WERI-Rb-1 (cell line): ENCODE data around the gene FGF21.
"Not testable (repeated sequence)": the region's sequence is repeated elsewhere in the genome, so short reads cannot be mapped to it uniquely, and the experiment has no call there.

Source experiments
- DNase-seq: peaks from one replicate; pipeline ENCODE4 v3.0.0-alpha.2; 2020
- H3K27ac ChIP-seq: fragments of 250-450 bp; sonication (Bioruptor Pico); 2 replicates; pipeline ENCODE4 v1.5.1; 2020; ENCODE audit warnings: mild to moderate bottlenecking, moderate library complexity
- H3K27me3 ChIP-seq: fragments of 250-450 bp; sonication (Bioruptor Pico); 2 replicates; pipeline ENCODE4 v1.5.1; 2021; ENCODE audit warnings: mild to moderate bottlenecking, low read depth, moderate library complexity; ENCODE audit not compliant: insufficient read depth, severe bottlenecking
- H3K36me3 ChIP-seq: fragments of 250-450 bp; sonication (Bioruptor Pico); 2 replicates; pipeline ENCODE4 v1.5.1; 2020; ENCODE audit warnings: mild to moderate bottlenecking, moderate library complexity
- H3K4me3 ChIP-seq: 2 replicates; pipeline ENCODE4 v1.5.1; 2011; ENCODE audit warnings: low read depth, mild to moderate bottlenecking, control low read depth, low read length
- H3K9me3 ChIP-seq: fragments of 250-450 bp; sonication (Bioruptor Pico); 2 replicates; pipeline ENCODE4 v1.5.1; 2021; ENCODE audit warnings: mild to moderate bottlenecking, moderate library complexity; ENCODE audit not compliant: severe bottlenecking
- TF ChIP-seq, protein P1 (sequence below): IDR thresholded peaks from 2 replicates; pipeline ENCODE4 v1.5.1; 2011; ENCODE audit warnings: low read depth, mild to moderate bottlenecking, control low read depth, inconsistent platforms, low read length

The FGF21 gene

DNA sequence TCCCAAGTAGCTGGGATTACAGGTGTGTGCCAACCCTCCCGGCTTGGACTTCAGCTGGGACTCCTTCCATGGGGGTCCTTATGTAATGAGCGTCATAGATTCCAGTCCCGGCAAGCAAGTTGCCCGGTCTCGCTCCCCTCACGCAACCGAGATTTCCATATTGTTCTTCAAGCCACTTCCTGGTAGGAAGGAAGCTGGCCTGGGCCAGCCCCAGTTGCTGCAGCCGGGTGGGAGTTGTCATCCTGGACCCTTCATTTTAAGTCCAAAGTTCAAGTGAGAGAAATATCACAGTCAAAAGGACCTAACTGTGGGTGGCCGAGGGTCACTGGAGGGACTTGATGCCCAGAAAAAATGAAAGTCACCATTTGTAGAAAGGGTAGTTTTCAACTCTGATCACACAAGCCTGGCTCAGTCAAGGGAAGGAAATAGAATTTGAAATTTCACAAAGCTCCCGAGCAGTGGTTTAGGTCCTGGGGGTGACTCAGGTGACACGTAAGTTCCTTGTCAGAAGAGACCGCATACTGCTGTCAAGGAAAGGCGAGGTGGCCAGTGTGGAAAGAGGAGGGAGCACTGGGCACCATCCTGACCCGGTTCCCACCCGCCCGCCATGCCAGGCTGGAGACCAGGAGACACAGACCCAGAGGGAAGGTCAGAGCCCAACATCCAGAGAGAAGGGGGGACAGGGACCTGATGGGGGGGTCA, 5.3 kb downstream of the FGF21 start:
- no peaks in the 10 kb centered on the region for H3K9me3 ChIP-seq
- H3K27ac ChIP-seq = no peak overlapping the region
- H3K36me3 ChIP-seq = no peaks in the 10 kb centered on the region
- TF ChIP-seq, protein P1, sequence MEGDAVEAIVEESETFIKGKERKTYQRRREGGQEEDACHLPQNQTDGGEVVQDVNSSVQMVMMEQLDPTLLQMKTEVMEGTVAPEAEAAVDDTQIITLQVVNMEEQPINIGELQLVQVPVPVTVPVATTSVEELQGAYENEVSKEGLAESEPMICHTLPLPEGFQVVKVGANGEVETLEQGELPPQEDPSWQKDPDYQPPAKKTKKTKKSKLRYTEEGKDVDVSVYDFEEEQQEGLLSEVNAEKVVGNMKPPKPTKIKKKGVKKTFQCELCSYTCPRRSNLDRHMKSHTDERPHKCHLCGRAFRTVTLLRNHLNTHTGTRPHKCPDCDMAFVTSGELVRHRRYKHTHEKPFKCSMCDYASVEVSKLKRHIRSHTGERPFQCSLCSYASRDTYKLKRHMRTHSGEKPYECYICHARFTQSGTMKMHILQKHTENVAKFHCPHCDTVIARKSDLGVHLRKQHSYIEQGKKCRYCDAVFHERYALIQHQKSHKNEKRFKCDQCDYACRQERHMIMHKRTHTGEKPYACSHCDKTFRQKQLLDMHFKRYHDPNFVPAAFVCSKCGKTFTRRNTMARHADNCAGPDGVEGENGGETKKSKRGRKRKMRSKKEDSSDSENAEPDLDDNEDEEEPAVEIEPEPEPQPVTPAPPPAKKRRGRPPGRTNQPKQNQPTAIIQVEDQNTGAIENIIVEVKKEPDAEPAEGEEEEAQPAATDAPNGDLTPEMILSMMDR = no peak
- H3K4me3 ChIP-seq = no peak overlapping the region
- no peaks in the 10 kb centered on the region for H3K27me3 ChIP-seq
- no peak for DNase-seq

GRCh38 chr19:48765816-48766215, 10.5 kb downstream of the FGF21 start:
- not testable (repeated sequence) for H3K4me3 ChIP-seq, DNase-seq, H3K9me3 ChIP-seq, H3K27ac ChIP-seq, H3K27me3 ChIP-seq, H3K36me3 ChIP-seq

DNA sequence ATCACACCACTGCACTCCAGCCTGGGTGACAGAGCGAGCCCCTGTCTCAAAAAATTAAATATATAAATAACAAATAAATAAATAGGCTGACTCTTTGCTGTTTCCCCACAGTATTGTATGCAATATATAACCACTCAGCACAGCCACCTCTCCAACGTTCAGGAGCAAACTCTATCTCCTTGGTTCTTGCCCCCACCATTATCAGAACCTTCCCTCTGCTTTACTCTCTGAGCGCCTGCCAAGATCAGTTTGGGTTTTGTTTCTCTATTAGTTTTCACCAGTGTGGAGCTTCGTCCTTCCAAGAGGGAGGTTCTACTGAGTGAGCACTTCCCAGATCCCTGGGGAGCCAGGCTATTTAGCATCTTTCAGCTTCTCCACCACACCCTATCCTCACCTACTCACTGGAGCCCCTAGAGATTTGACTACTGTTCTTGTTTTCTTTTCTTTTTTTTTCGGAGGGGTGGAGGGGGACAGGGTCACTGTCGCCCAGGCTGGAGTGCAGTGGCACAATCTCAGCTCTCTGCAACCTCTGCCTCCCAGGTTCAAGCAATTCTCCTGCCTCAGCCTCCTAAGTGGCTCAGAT, 12.9 kb downstream of the FGF21 start:
- not testable (repeated sequence) for H3K27ac ChIP-seq, H3K27me3 ChIP-seq, DNase-seq, H3K36me3 ChIP-seq, H3K9me3 ChIP-seq, H3K4me3 ChIP-seq

- Histone ChIP-seq H3K9me3 (no peaks in the 10 kb centered on the region), H3K36me3 (no peaks in the 10 kb centered on the region), H3K27me3 (no peaks in the 10 kb centered on the region), H3K4me3 (no peak overlapping the region), H3K27ac (no peak overlapping the region)
- DNase-seq = no peak
- TF ChIP-seq, protein P1 = no peak
Measured at GRCh38 chr19:48768994-48769713, 13.8 kb downstream of the FGF21 start.

GRCh38 chr19:48770266-48770665, 14.9 kb downstream of the FGF21 start:
- H3K27ac ChIP-seq = no peak overlapping the region
- TF ChIP-seq, protein P1 = no peak
- no peak overlapping the region for H3K4me3 ChIP-seq
- H3K27me3 ChIP-seq = no peaks in the 10 kb centered on the region
- DNase-seq = no peak
- no peaks in the 10 kb centered on the region for H3K36me3 ChIP-seq
- no peaks in the 10 kb centered on the region for H3K9me3 ChIP-seq

- Histone ChIP-seq H3K9me3 (no peaks in the 10 kb centered on the region), H3K27ac (no peak overlapping the region), H3K4me3 (no peak overlapping the region), H3K27me3 (no peaks in the 10 kb centered on the region), H3K36me3 (no peaks in the 10 kb centered on the region)
- TF ChIP-seq, protein P1 = no peak
- no peak for DNase-seq
Measured at GRCh38 chr19:48770734-48771472, 15.6 kb downstream of the FGF21 start.
